Dendritic cell treated with granulocyte-macrophage colony-stimulating factor and Interleukin-4, amounts not matched to agents 40 ng/mL and 50 ng/mL, for 4 days (primary cell): ENCODE data around the gene BRD4.

Experiments used
- H3K27ac Mint-ChIP-seq: one replicate; pipeline ENCODE4 v1.8.0; 2022; ENCODE audit warnings: mild to moderate bottlenecking, mixed read lengths
- H3K27me3 Mint-ChIP-seq: one replicate; pipeline ENCODE4 v1.8.0; 2022; ENCODE audit warnings: mild to moderate bottlenecking, mixed read lengths
- H3K36me3 Mint-ChIP-seq: one replicate; pipeline ENCODE4 v1.8.0; 2022; ENCODE audit warnings: low read depth, mixed read lengths
- H3K4me1 Mint-ChIP-seq: one replicate; pipeline ENCODE4 v1.8.0; 2022; ENCODE audit warnings: low read depth, mixed read lengths
- H3K4me3 Mint-ChIP-seq: one replicate; pipeline ENCODE4 v1.8.0; 2022; ENCODE audit warnings: mild to moderate bottlenecking, moderate library complexity, mixed read lengths
- H3K9me3 Mint-ChIP-seq: one replicate; pipeline ENCODE4 v1.8.0; 2022; ENCODE audit warnings: mixed read lengths
- intact Hi-C: fragments of 100-400 bp; cut with micrococcal nuclease; formaldehyde crosslinking; loops from one replicate; pipeline ENCODE4 v1.15.0; 2022

Gene BRD4

GRCh38 chr19:15297416-15298224, 34.7 kb downstream of the BRD4 start:
- intact Hi-C loops: no loop called here

DNA sequence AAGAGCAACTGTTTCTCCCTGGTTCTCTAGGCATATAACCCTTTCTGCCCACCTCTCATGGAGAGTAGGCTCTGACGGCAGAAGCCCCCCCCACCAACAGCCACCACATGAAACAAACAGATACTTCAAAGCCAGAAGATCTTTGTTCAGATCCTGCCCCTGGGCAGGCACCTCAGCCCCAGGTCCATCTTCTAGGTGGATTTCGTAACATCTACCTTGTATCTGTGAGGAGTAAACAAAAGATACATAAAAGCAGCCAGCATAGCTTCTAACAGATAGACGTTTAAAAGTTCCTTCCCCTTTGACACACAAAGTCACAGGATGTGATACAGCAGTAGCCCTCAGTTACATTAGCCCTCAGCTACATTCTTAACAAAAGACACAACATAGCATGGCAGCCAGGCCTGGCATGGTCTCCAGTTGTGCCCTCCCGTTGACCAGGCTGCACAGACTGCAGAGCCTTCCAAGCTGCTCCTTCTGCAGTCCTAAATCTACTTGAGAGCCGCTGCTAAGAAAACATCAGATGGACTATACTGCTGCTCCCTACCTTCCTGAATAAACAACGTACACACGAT, 35.4 kb downstream of the BRD4 start:
- Mint-ChIP-seq H3K27me3 (no peaks in the 10 kb centered on the region), H3K9me3 (no peaks in the 10 kb centered on the region), H3K4me1 (peaks cover 96% of the 10 kb centered on the region), H3K36me3 (peaks cover 17% of the 10 kb centered on the region), H3K27ac (no peak overlapping the region), H3K4me3 (no peak overlapping the region)
- intact Hi-C loops: no loop called here

More at GRCh38 chr19:15297416-15298224, 34.7 kb downstream of the BRD4 start:
- peaks cover 96% of the 10 kb centered on the region for H3K4me1 Mint-ChIP-seq
- no peaks in the 10 kb centered on the region for H3K9me3 Mint-ChIP-seq
- no peaks in the 10 kb centered on the region for H3K27me3 Mint-ChIP-seq
- H3K27ac Mint-ChIP-seq: no peak overlapping the region
- H3K4me3 Mint-ChIP-seq: peak overlapping the region; percentile 9
- peaks cover 17% of the 10 kb centered on the region for H3K36me3 Mint-ChIP-seq

- no peaks in the 10 kb centered on the region for H3K27me3 Mint-ChIP-seq
- H3K4me1 Mint-ChIP-seq: peaks cover 95% of the 10 kb centered on the region
- H3K4me3 Mint-ChIP-seq: no peak overlapping the region
- peaks cover 17% of the 10 kb centered on the region for H3K36me3 Mint-ChIP-seq
- H3K27ac Mint-ChIP-seq: no peak overlapping the region
- H3K9me3 Mint-ChIP-seq: no peaks in the 10 kb centered on the region
- intact Hi-C loops: no loop called here
These were observed 36.0 kb downstream of the BRD4 start for GRCh38 chr19:15296353-15296752.

- Mint-ChIP-seq H3K4me1 (peaks cover 92% of the 10 kb centered on the region), H3K27me3 (no peaks in the 10 kb centered on the region), H3K9me3 (no peaks in the 10 kb centered on the region), H3K27ac (no peak overlapping the region), H3K36me3 (peaks cover 17% of the 10 kb centered on the region), H3K4me3 (no peak overlapping the region)
- intact Hi-C loops: no loop called here
These were observed 37.8 kb downstream of the BRD4 start for GRCh38 chr19:15294561-15294990.

GRCh38 chr19:15293781-15294491, 38.4 kb downstream of the BRD4 start:
- Mint-ChIP-seq H3K27ac (no peak overlapping the region), H3K9me3 (no peaks in the 10 kb centered on the region), H3K4me3 (no peak overlapping the region), H3K4me1 (peaks cover 92% of the 10 kb centered on the region), H3K36me3 (peaks cover 17% of the 10 kb centered on the region), H3K27me3 (no peaks in the 10 kb centered on the region)
- intact Hi-C loops: no loop called here

- no peaks in the 10 kb centered on the region for H3K9me3 Mint-ChIP-seq
- H3K4me1 Mint-ChIP-seq: peaks cover 92% of the 10 kb centered on the region
- H3K27me3 Mint-ChIP-seq: no peaks in the 10 kb centered on the region
- intact Hi-C loops: no loop called here
- peaks cover 17% of the 10 kb centered on the region for H3K36me3 Mint-ChIP-seq
- H3K4me3 Mint-ChIP-seq: no peak overlapping the region
- H3K27ac Mint-ChIP-seq: no peak overlapping the region
These were observed 39.3 kb downstream of the BRD4 start for GRCh38 chr19:15292847-15293582.

DNA sequence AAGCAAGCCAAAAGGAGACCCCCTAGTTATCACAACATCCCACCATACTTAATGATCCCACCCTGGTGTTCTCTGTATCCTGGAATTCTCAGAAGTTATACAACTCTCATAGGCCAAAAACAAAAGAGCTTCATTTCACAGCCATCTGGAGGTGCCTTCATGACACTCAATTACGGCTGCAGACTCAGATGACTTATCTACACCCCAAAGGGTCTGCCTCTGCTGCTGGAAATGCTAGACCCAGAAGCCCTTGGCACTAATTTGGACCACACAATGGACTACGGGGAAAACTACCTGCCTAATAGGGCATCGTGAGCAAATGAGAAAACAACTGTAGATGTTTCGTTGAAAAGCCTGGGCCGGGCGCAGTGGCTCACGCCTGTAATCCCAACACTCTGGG, 40.2 kb downstream of the BRD4 start:
- Mint-ChIP-seq H3K4me1 (peaks cover 91% of the 10 kb centered on the region), H3K27ac (no peak overlapping the region), H3K4me3 (no peak overlapping the region), H3K27me3 (no peaks in the 10 kb centered on the region), H3K36me3 (peaks cover 17% of the 10 kb centered on the region), H3K9me3 (no peaks in the 10 kb centered on the region)
- intact Hi-C loops: no loop called here

DNA sequence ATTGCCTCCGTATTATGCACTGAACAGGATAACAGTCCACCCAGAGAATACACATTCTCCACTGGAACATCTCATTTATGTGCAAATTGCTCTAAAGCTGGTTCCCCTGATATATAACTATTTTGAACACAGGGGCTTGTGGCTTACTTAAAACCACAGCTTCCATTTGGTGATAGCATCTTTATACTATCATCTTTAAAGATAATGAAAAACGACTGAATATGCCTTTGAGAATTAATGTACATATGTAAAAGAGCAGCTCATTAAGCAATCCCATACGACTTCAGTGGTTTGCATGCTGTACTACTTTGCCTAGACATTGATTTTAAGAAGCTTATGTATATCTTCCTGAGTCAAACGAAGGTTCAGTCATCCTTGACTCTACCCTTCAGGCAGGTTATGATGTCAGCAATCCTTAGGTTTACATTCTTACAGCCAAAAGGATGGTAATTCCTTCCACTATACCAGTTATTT, 40.8 kb downstream of the BRD4 start:
- Mint-ChIP-seq H3K4me1 (peaks cover 85% of the 10 kb centered on the region), H3K27ac (no peak overlapping the region), H3K27me3 (no peaks in the 10 kb centered on the region), H3K4me3 (no peak overlapping the region), H3K9me3 (no peaks in the 10 kb centered on the region), H3K36me3 (peaks cover 17% of the 10 kb centered on the region)
- intact Hi-C loops: no loop called here

- intact Hi-C loops: no loop called here
- Mint-ChIP-seq H3K27ac (no peak overlapping the region), H3K27me3 (no peaks in the 10 kb centered on the region), H3K9me3 (no peaks in the 10 kb centered on the region), H3K4me3 (no peak overlapping the region), H3K36me3 (peaks cover 12% of the 10 kb centered on the region), H3K4me1 (peaks cover 85% of the 10 kb centered on the region)
These were observed 41.2 kb downstream of the BRD4 start for GRCh38 chr19:15291089-15291488.

DNA sequence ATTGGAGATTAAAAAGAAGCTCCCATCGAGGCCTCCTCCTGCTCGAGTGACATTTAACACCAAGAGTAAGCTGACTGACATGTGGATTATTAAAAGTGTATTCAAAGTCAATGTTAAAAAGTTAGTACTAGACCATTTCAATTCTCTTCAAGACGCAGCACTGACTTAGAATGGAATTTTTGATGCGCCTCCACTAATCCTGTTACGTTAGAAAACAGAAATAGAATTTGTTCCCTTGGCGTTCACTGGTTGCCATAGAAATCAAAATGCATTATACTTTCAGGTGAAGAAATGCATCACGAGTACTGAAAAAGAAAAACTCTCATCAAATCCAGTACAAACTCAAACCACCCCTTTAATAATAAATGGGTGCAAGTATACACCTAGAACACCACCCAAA, 42.2 kb downstream of the BRD4 start:
- H3K9me3 Mint-ChIP-seq: no peaks in the 10 kb centered on the region
- no peaks in the 10 kb centered on the region for H3K27me3 Mint-ChIP-seq
- H3K4me3 Mint-ChIP-seq: no peak overlapping the region
- H3K36me3 Mint-ChIP-seq: peaks cover 2% of the 10 kb centered on the region
- intact Hi-C loops: no loop called here
- H3K4me1 Mint-ChIP-seq: peaks cover 84% of the 10 kb centered on the region
- no peak overlapping the region for H3K27ac Mint-ChIP-seq

DNA sequence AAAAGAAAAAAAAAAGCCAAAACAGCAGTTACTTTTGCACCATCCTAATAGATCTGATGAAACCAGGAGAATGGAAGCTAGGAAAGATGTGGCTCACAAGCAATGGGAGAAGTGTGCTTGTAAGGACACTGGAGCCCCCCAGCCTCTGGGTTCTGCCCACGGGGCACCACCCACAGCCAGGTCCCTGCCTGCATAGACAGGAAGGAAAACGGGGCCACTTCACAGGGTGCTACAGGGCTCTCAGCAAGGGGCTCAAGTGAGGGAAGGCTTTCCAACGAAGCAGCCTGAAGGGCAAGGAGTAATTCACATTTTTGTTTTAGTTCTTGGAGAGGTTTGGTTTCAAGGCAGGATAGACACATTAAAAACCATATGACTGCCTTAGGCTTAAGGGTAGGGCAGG, 42.7 kb downstream of the BRD4 start:
- Mint-ChIP-seq H3K4me1 (peaks cover 84% of the 10 kb centered on the region), H3K27ac (no peak overlapping the region), H3K9me3 (no peaks in the 10 kb centered on the region), H3K36me3 (no peaks in the 10 kb centered on the region), H3K27me3 (no peaks in the 10 kb centered on the region), H3K4me3 (no peak overlapping the region)
- intact Hi-C loops: no loop called here

GRCh38 chr19:15288146-15288963, 44.0 kb downstream of the BRD4 start:
- H3K27ac Mint-ChIP-seq: peak overlapping the region; percentile 25
- no peak overlapping the region for H3K4me3 Mint-ChIP-seq
- intact Hi-C loops: no loop called here
- no peaks in the 10 kb centered on the region for H3K9me3 Mint-ChIP-seq
- H3K27me3 Mint-ChIP-seq: no peaks in the 10 kb centered on the region
- H3K4me1 Mint-ChIP-seq: peaks cover 84% of the 10 kb centered on the region
- H3K36me3 Mint-ChIP-seq: no peaks in the 10 kb centered on the region

- intact Hi-C loops: no loop called here
- H3K27ac Mint-ChIP-seq: no peak overlapping the region
- H3K36me3 Mint-ChIP-seq: no peaks in the 10 kb centered on the region
- H3K27me3 Mint-ChIP-seq: no peaks in the 10 kb centered on the region
- no peaks in the 10 kb centered on the region for H3K9me3 Mint-ChIP-seq
- H3K4me1 Mint-ChIP-seq: peaks cover 84% of the 10 kb centered on the region
- H3K4me3 Mint-ChIP-seq: no peak overlapping the region
These were observed 44.8 kb downstream of the BRD4 start for GRCh38 chr19:15287496-15287895.
